ENCODE results near the gene LIX1.

DNA sequence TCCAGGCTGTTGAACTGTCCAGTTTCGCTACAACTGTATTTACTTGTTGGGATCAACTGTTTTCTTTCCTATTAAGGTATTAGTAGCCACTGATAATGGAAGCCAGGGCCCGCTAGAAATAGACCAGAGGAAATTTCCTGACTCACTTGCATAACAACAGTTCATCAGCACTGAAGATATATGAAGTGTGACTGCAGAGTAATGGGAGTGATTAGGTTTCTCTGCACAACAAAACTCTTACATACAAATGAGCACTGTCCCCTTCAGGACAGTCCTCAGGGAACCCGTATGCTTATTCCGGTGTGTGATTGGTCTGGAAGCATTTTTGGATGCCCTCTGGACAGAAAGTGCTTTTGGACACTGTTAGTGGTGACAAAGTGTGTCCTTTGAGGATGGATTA is 55.3 kb downstream of the LIX1 start:
- TF ChIP-seq, protein P1, sequence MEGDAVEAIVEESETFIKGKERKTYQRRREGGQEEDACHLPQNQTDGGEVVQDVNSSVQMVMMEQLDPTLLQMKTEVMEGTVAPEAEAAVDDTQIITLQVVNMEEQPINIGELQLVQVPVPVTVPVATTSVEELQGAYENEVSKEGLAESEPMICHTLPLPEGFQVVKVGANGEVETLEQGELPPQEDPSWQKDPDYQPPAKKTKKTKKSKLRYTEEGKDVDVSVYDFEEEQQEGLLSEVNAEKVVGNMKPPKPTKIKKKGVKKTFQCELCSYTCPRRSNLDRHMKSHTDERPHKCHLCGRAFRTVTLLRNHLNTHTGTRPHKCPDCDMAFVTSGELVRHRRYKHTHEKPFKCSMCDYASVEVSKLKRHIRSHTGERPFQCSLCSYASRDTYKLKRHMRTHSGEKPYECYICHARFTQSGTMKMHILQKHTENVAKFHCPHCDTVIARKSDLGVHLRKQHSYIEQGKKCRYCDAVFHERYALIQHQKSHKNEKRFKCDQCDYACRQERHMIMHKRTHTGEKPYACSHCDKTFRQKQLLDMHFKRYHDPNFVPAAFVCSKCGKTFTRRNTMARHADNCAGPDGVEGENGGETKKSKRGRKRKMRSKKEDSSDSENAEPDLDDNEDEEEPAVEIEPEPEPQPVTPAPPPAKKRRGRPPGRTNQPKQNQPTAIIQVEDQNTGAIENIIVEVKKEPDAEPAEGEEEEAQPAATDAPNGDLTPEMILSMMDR (IDR thresholded peaks at IDR 0.05; ENCODE audit: low read depth, low read length, poor library complexity, severe bottlenecking): no peak
- no peak for TF ChIP-seq EZH2phosphoT487 (IDR thresholded peaks at IDR 0.05; ENCODE audit: borderline replicate concordance, low read length)
